ENCODE results near the gene CFB. TPM values are rescaled to one million over a fixed set of nuclear protein-coding genes. Genes with fewer than 3 reads are reported as not detected.
A peak's percentile ranks its signal among the peaks of the same experiment; 100 is the strongest.

Gene CFB
- polyA plus RNA-seq, 3 donors = 0.37 to 2.2 TPM; not detected in 1

DNA sequence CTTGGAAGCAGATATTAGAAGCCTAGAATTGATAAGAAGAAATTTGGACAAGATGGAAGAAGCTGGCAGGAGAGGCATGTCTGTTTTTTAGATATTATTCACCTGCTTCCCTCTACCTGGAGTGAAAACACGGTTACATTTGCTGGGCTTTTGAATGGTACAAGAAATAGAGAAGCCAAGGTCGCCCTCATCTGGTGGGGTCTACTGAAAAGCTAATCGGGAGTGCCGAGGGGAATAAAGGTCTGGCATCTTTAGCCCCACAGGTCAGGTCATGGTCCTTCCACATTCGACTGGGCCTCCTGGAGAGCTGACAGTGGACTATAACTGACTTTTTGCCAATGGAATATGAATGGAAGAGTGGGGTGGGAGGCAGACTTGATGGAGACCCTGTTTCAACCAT is 23.0 kb upstream of the CFB start:
- 10% methylated on average over 2 of the region's 5 CpGs for WGBS (ENCODE audit: insufficient coverage)
- H3K4me2 ChIP-seq (replicated peaks; ENCODE audit: extremely low read depth, low read length, poor library complexity, severe bottlenecking) = no peak overlapping the region
- Mint-ChIP-seq H3K4me1 (peaks cover 22% of the 10 kb centered on the region), H3K4me3 (no peak overlapping the region), H3K27ac (no peak overlapping the region), H3K27me3 (ENCODE audit: low read depth in 3 of 3) (peaks cover 0 to 3% (median 2%) of the 10 kb centered on the region in 3 donors), H3K36me3 (no peaks in the 10 kb centered on the region), H3K9me3 (peaks cover 0 to 3% (median 0%) of the 10 kb centered on the region in 7 donors)
- H3K27me3 ChIP-seq (ENCODE audit: control insufficient read depth in 2 of 2, insufficient read depth in 2 of 2, low read length in 2 of 2) = no peaks in the 10 kb centered on the region
- H3K27ac ChIP-seq (ENCODE audit: low read depth in 1 of 2, low read length in 2 of 2) = no peak overlapping the region
- H3K4me1 ChIP-seq (ENCODE audit: control insufficient read depth in 1 of 2, insufficient read depth in 2 of 2, low read length in 2 of 2) = peaks cover 8 to 24% of the 10 kb centered on the region in 2 donors
- no peak for TF ChIP-seq CTCF (IDR thresholded peaks at IDR 0.05)
- intact Hi-C loops (cut with micrococcal nuclease) = no loop called here
- no peak for DNase-seq
- no peak overlapping the region for H2AFZ ChIP-seq (ENCODE audit: insufficient read depth, low read depth, low read length, poor library complexity, severe bottlenecking)
- H3K9ac ChIP-seq (ENCODE audit: insufficient read depth, low read length, poor library complexity, severe bottlenecking) = no peak overlapping the region
- no peaks in the 10 kb centered on the region for H4K20me1 ChIP-seq (ENCODE audit: insufficient read depth, low read length)
- H3K9me3 ChIP-seq (replicated peaks in 1 of 2; ENCODE audit: control insufficient read depth in 1 of 2, insufficient read depth in 1 of 2, low read length in 2 of 2) = no peaks in the 10 kb centered on the region
- no peaks in the 10 kb centered on the region for H3K36me3 ChIP-seq (replicated peaks in 1 of 2; ENCODE audit: control insufficient read depth in 1 of 2, insufficient read depth in 2 of 2, low read length in 2 of 2)
- no peak overlapping the region for H3K4me3 ChIP-seq (replicated peaks in 1 of 3; ENCODE audit: low read depth in 2 of 3, low read length in 3 of 3)
- H3K79me2 ChIP-seq (ENCODE audit: insufficient read depth, low read length) = no peaks in the 10 kb centered on the region

DNA sequence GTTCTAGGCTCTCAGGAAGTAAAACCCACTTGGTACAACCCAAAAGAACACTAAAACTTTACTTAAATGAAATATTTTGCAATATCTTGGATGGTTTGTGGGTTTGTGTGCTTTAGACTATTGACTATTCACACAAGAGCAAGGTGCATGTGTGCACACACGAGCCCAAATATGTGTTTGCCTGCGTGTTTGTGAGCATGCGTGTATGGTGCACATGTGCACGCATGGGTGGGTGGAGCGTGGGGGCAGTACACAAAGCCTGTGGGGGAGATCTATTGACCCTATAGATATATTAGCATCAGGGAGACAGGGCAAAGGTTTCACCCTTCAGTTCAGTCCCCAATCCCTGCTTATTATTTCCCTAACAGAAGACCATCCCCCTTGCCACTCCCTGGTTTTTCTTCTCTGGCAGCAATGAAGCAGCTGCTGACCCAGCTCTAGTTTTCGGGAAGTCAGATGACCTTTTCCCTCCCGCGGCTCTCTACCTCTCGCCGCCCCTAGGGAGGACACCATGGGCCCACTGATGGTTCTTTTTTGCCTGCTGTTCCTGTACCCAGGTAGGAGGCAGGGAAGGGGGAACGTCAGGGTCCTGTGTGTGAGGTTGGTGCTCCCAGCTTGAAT is 18.5 kb upstream of the CFB start, which contains the start of gene C2:
C2 (plus strand) TSS at position 476 of the 621 bp plus-strand sequence; CDS start at position 512, 36 bp downstream.
- Mint-ChIP-seq H3K4me3 (peak within 1 kb of the TSS; percentile 62 to 77), H3K4me1 (peaks cover 26% of the 10 kb centered on the region), H3K36me3 (no peaks in the 10 kb centered on the region), H3K9me3 (peaks cover 0 to 3% (median 0%) of the 10 kb centered on the region in 7 donors), H3K27me3 (ENCODE audit: low read depth in 3 of 3) (peaks cover 0 to 4% (median 2%) of the 10 kb centered on the region in 3 donors), H3K27ac (peak within 1 kb of the TSS in 3 of 7 donors; percentile 2 to 40 (median 10))
- no peak for DNase-seq
- H3K9me3 ChIP-seq (replicated peaks in 1 of 2; ENCODE audit: control insufficient read depth in 1 of 2, insufficient read depth in 1 of 2, low read length in 2 of 2) = no peaks in the 10 kb centered on the region
- no peaks in the 10 kb centered on the region for H3K27me3 ChIP-seq (ENCODE audit: control insufficient read depth in 2 of 2, insufficient read depth in 2 of 2, low read length in 2 of 2)
- H3K4me3 ChIP-seq (replicated peaks in 1 of 3; ENCODE audit: low read depth in 2 of 3, low read length in 3 of 3) = peak within 1 kb of the TSS in 1 of 3 experiments; percentile 51
- WGBS (ENCODE audit: insufficient coverage) = 100% methylated on average over 1 of the region's 11 CpGs
- H3K4me2 ChIP-seq (replicated peaks; ENCODE audit: extremely low read depth, low read length, poor library complexity, severe bottlenecking) = peak within 1 kb of the TSS; percentile 36
- H2AFZ ChIP-seq (ENCODE audit: insufficient read depth, low read depth, low read length, poor library complexity, severe bottlenecking) = peak within 1 kb of the TSS; percentile 68
- intact Hi-C loops (cut with micrococcal nuclease) = no loop called here
- H3K9ac ChIP-seq (ENCODE audit: insufficient read depth, low read length, poor library complexity, severe bottlenecking) = no peak within 1 kb of the TSS
- H3K4me1 ChIP-seq (ENCODE audit: control insufficient read depth in 1 of 2, insufficient read depth in 2 of 2, low read length in 2 of 2) = peaks cover 4 to 31% of the 10 kb centered on the region in 2 donors
- no peaks in the 10 kb centered on the region for H4K20me1 ChIP-seq (ENCODE audit: insufficient read depth, low read length)
- H3K79me2 ChIP-seq (ENCODE audit: insufficient read depth, low read length) = no peaks in the 10 kb centered on the region
- H3K36me3 ChIP-seq (replicated peaks in 1 of 2; ENCODE audit: control insufficient read depth in 1 of 2, insufficient read depth in 2 of 2, low read length in 2 of 2) = no peaks in the 10 kb centered on the region
- TF ChIP-seq CTCF (IDR thresholded peaks at IDR 0.05) = no peak
- H3K27ac ChIP-seq (ENCODE audit: low read depth in 1 of 2, low read length in 2 of 2) = peak within 1 kb of the TSS in 1 of 2 donors; percentile 48
